ENCODE data around the gene OSGEP.
A peak's percentile ranks its signal among the peaks of the same experiment; 100 is the strongest.

OSGEP gene

DNA sequence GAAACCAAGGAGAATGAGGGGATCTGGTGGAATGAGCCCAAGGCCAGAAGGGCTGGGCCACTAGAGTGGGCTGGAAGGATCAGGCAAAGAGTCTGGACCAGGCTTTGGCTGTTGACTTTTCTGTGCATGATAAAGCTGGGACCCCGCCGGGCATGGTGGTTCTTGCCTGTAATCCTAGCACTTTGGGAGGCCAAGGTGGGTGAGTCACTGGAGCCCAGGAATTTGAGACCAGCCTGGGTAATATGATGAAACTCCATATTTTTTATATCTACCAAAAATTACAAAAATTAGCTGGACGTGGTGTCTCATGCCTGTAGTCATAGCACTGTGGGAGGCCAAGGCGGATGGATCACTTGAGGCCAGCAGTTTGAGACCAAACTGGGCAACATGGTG, 18.3 kb downstream of the OSGEP start:
- Histone ChIP-seq H3K9me3 (no peaks in the 10 kb centered on the region), H3K4me3 (no peak overlapping the region), H3K27me3 (no peaks in the 10 kb centered on the region), H3K4me1 (peaks cover 0 to 14% (median 10%) of the 10 kb centered on the region in 4 donors), H3K36me3 (no peaks in the 10 kb centered on the region), H3K27ac (no peak overlapping the region)
- intact Hi-C loops (cut with DNase I; ENCODE audit: low total_unique reads) = no loop called here
- DNase-seq = peak in 1 of 2 donors; percentile 33
- TF ChIP-seq, protein P1, sequence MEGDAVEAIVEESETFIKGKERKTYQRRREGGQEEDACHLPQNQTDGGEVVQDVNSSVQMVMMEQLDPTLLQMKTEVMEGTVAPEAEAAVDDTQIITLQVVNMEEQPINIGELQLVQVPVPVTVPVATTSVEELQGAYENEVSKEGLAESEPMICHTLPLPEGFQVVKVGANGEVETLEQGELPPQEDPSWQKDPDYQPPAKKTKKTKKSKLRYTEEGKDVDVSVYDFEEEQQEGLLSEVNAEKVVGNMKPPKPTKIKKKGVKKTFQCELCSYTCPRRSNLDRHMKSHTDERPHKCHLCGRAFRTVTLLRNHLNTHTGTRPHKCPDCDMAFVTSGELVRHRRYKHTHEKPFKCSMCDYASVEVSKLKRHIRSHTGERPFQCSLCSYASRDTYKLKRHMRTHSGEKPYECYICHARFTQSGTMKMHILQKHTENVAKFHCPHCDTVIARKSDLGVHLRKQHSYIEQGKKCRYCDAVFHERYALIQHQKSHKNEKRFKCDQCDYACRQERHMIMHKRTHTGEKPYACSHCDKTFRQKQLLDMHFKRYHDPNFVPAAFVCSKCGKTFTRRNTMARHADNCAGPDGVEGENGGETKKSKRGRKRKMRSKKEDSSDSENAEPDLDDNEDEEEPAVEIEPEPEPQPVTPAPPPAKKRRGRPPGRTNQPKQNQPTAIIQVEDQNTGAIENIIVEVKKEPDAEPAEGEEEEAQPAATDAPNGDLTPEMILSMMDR (IDR thresholded peaks at IDR 0.05) = no peak

DNA sequence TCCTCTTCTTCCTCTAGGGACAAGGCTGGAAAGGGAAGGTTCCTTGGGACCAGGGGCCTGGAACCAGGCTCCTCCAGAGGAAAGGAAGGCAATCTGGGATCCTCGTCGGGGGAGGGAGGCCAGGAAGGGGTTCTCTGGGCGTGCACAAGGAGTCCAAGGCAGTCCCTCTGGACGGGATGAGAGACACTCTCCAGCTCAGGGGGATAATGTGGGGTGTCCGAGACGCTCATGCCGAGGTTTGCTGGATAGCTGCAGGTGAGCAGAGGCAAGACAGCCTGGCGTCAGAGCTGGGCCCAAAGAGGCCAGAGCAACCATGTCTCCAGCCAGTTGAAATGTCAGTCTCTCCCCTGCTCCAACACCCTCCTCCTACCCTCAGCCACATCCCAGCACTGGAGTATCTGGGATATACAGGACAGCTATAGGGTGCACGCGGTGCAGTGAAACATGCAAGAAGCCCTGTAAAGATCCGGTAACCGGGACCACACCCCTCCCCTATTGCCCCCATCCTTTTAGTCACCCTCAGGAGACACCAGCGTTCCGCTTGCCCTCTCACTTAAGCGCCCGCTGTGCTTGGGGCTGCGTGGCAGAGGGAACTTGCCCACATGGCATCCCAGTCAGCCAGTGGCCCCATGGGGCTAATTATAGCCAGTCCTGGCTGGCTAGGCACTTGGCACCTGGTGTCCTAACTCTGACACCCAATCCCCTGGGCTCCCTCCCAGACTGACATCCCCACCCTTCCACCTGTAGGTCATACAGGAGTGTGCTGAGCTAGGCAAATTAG, 18.8 kb downstream of the OSGEP start, which contains the start of gene KLHL33:
Gene KLHL33, minus strand, starts transcription at position 585 of the 781 bp plus-strand sequence. Its CDS starts 355 bp downstream, at position 230.
- Histone ChIP-seq H3K4me3 (peak within 1 kb of the TSS; percentile 31 to 43), H3K27ac (peak within 1 kb of the TSS; percentile 60 to 63)

DNA sequence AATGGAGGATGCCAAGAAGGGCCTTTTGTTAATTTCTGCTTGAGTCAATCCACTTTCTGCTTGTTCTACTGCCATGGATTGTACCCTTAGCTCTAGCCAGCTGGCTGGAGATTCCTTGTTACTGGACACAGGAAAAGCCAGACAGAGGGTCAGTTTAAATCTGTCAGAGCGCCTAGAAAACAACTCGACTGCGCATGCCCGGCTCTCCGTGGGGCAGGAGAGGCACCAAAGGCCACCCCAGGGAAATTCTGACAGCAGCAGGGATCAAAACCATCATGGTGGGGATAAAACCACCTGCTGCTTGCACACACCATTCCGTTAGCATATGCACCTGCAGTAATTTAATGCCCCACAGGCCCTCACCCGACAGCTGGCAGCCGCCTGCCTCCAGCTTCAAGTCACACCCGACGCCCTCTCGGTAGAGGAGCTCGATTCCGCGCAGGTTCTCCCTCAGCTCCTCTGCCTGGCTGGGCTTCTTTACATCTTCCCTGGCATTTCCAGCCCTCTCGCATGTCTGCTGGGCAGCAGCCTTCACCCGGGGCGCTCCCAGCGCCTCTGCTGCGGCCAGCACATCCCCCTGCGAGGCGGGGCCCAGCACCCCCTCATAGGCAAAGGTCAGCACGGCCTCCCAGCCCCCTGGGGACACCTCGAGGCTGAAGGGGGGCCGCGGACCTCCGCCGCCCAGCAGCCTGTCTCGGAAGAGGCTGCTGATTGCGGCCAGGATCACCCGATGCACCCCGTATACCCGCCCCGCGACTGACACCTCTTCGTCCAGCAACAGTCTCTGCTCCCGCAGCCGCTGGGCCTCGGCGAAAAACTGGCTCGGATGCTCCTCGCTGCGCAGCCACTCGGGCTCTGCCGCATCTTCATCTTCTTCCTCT, 19.7 kb downstream of the OSGEP start:
- Histone ChIP-seq H3K4me1 (peaks cover 0 to 14% (median 11%) of the 10 kb centered on the region in 4 donors), H3K27me3 (no peaks in the 10 kb centered on the region), H3K36me3 (no peaks in the 10 kb centered on the region), H3K4me3 (peak overlapping the region; percentile 31 to 43), H3K27ac (peak overlapping the region; percentile 60 to 63), H3K9me3 (no peaks in the 10 kb centered on the region)
- TF ChIP-seq, protein P1 (IDR thresholded peaks at IDR 0.05) = no peak
- DNase-seq = peak; percentile 87 to 89
- intact Hi-C loops (cut with DNase I; ENCODE audit: low total_unique reads) = no loop called here

More for the DNA sequence above, 18.8 kb downstream of the OSGEP start, which contains the start of gene KLHL33:
- Histone ChIP-seq H3K9me3 (no peaks in the 10 kb centered on the region), H3K4me1 (peaks cover 0 to 14% (median 10%) of the 10 kb centered on the region in 4 donors), H3K27me3 (no peaks in the 10 kb centered on the region), H3K36me3 (no peaks in the 10 kb centered on the region)
- TF ChIP-seq, protein P1 (IDR thresholded peaks at IDR 0.05) = no peak
- no peak for DNase-seq
- intact Hi-C loops (cut with DNase I; ENCODE audit: low total_unique reads) = no loop called here

DNA sequence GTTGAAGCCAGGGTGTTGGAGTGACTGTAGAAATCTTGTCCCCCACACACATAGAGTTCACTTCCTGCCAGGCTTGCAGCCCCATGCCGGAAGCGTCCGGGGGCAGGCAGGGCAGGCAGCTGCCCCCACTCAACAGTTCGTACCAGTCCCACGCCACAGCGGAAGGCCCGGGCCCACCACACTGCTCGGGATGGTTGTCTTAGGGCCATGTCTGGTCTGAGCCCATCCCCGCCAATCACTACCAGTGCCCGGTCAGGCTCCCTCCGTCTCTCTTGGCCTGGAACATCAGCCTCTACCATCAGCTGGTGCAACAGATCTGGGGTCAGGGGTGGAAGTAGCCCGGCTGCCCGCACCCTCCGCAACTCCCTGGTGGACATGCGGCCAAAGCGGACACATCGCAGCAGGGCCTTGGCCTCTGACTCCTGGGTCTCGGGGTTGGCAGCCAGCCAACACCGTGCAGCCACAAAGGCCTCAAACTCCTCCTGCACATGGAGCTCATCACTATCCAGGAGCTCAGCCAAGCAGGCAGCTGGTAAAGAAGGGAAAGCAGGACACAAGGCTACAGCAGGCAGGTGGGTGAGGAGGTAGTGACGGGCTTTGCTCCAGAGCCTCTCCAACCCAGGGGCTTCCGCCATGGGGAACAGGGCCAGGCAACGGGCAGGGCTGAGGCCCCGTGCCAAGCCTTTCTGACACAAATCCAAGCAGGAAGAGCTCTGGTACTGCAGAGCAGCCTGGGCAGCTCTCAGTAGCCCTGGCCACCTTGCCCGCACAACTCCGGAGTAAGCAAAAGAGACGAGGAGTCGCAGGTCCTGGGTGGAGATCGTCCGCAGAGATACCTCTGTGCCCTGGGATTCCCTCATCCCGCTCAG, 24.6 kb downstream of the OSGEP start:
- no peaks in the 10 kb centered on the region for H3K36me3 ChIP-seq
- intact Hi-C loops (cut with DNase I; ENCODE audit: low total_unique reads) = no loop called here
- no peak overlapping the region for H3K4me3 ChIP-seq
- H3K4me1 ChIP-seq = peaks cover 0 to 10% (median 6%) of the 10 kb centered on the region in 4 donors
- no peak overlapping the region for H3K27ac ChIP-seq
- no peak for DNase-seq
- H3K9me3 ChIP-seq = no peaks in the 10 kb centered on the region
- H3K27me3 ChIP-seq = no peaks in the 10 kb centered on the region
- TF ChIP-seq, protein P1 (IDR thresholded peaks at IDR 0.05) = no peak

DNA sequence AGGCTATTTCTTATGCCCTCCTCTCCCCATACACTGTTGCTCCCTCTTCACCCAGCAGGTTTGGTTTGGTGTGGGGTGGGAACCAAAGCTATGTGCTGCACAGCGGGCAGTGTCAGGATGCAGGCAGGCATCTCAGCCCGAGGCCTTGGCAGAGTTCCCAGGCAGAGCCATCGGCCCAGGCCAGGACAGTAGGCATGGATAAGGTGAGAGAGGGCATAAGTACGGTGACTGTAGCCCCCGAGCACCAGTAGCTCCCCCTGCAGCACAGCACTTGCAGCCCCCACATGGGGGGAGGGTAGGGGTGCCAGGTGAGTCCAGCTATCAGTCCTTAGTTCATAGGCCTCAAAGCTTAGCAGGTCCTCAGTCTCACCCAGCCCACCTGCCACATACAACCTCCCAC, 25.8 kb downstream of the OSGEP start:
- intact Hi-C loops (cut with DNase I; ENCODE audit: low total_unique reads) = no loop called here
- H3K27me3 ChIP-seq = no peaks in the 10 kb centered on the region
- no peak for DNase-seq
- H3K9me3 ChIP-seq = no peaks in the 10 kb centered on the region
- no peak overlapping the region for H3K4me3 ChIP-seq
- TF ChIP-seq, protein P1 (IDR thresholded peaks at IDR 0.05) = no peak
- no peaks in the 10 kb centered on the region for H3K36me3 ChIP-seq
- no peak overlapping the region for H3K27ac ChIP-seq
- peaks cover 0 to 3% (median 0%) of the 10 kb centered on the region in 4 donors for H3K4me1 ChIP-seq

Data from tibial artery (tissue), 4 donors.